ENCODE measurements around the gene ERCC6L2.

GRCh38 chr9:95924987-95925386 lies 49.5 kb downstream of the ERCC6L2 start:
- TF ChIP-seq CTCF (IDR thresholded peaks at IDR 0.05) (no peak), USF1 (IDR thresholded peaks at IDR 0.05; ENCODE audit: borderline replicate concordance, low read depth) (no peak), EZH2phosphoT487 (IDR thresholded peaks at IDR 0.05; ENCODE audit: borderline replicate concordance, low read depth) (no peak), SIN3A (IDR thresholded peaks at IDR 0.05; ENCODE audit: borderline replicate concordance, low read depth, low read length) (no peak), REST (IDR thresholded peaks at IDR 0.05; ENCODE audit: low read depth, low read length) (no peak), EP300 (IDR thresholded peaks at IDR 0.05; ENCODE audit: borderline replicate concordance in 1 of 2, low read depth in 1 of 2, low read length in 1 of 2) (no peak), CHD2 (IDR thresholded peaks at IDR 0.05; ENCODE audit: low read length, partially characterized antibody) (no peak), FOXJ3 (CRISPR knock-in tag; IDR thresholded peaks at IDR 0.05) (no peak), GABPA (IDR thresholded peaks at IDR 0.05; ENCODE audit: low read depth) (no peak), POLR2AphosphoS5 (IDR thresholded peaks at IDR 0.05; ENCODE audit: low read depth, low read length) (no peak), ELF1 (IDR thresholded peaks at IDR 0.05) (no peak), FOSL2 (IDR thresholded peaks at IDR 0.05; ENCODE audit: borderline replicate concordance, low read depth) (no peak), NRF1 (IDR thresholded peaks at IDR 0.05; ENCODE audit: low read depth, low read length) (no peak)

Data from SK-N-SH (cell line).